ENCODE measurements around the gene THPO. TPM values are rescaled to one million over a fixed set of nuclear protein-coding genes. Genes with fewer than 3 reads are reported as not detected.

Gene THPO
- total RNA-seq, 4 donors from 2014 or later = 0.31 to 0.94 TPM; not detected in 2

GRCh38 chr3:184388936-184389230 is 10.9 kb upstream of the THPO start:
- Histone ChIP-seq H3K36me3 (peaks cover 0 to 30% of the 10 kb centered on the region in 2 donors), H3K9me3 (no peaks in the 10 kb centered on the region), H3K27ac (no peak overlapping the region), H3K27me3 (peaks cover 10% of the 10 kb centered on the region), H3K4me3 (no peak overlapping the region), H3K4me1 (no peaks in the 10 kb centered on the region)
- 71% methylated on average over 1 of the region's 8 CpGs; no CpG with 5 or more reads in 1 of the 2 donors for WGBS, 2 donors (ENCODE audit: low coverage in 1 of 2)
- TF ChIP-seq POLR2AphosphoS5 (IDR thresholded peaks at IDR 0.05) (no peak), POLR2A (IDR thresholded peaks at IDR 0.05) (no peak), CTCF (IDR thresholded peaks at IDR 0.05) (no peak), EP300 (IDR thresholded peaks at IDR 0.05) (no peak)
- no peak for ATAC-seq

- Histone ChIP-seq H3K4me3 (no peak overlapping the region), H3K27me3 (peaks cover 10% of the 10 kb centered on the region), H3K36me3 (peaks cover 0 to 31% of the 10 kb centered on the region in 2 donors), H3K27ac (no peak overlapping the region), H3K4me1 (no peaks in the 10 kb centered on the region), H3K9me3 (no peaks in the 10 kb centered on the region)
- WGBS, 2 donors (ENCODE audit: low coverage in 1 of 2) = 63 to 79% methylated on average over 4 of the region's 8 CpGs
- no peak for ATAC-seq
- TF ChIP-seq POLR2AphosphoS5 (IDR thresholded peaks at IDR 0.05) = no peak
- TF ChIP-seq POLR2A (IDR thresholded peaks at IDR 0.05) = no peak
- TF ChIP-seq CTCF (IDR thresholded peaks at IDR 0.05) = no peak
- no peak for TF ChIP-seq EP300 (IDR thresholded peaks at IDR 0.05)
These were observed 10.3 kb upstream of the THPO start for GRCh38 chr3:184388164-184388935.

- no peak overlapping the region for H3K27ac ChIP-seq
- H3K27me3 ChIP-seq = peaks cover 11% of the 10 kb centered on the region
- WGBS, 2 donors (ENCODE audit: low coverage in 1 of 2) = 80 to 93% methylated on average over 1 to 3 of the region's 12 CpGs
- H3K4me3 ChIP-seq = no peak overlapping the region
- no peaks in the 10 kb centered on the region for H3K4me1 ChIP-seq
- peaks cover 0 to 39% of the 10 kb centered on the region in 2 donors for H3K36me3 ChIP-seq
- no peak for ATAC-seq
- TF ChIP-seq EP300 (IDR thresholded peaks at IDR 0.05) = no peak
- H3K9me3 ChIP-seq = no peaks in the 10 kb centered on the region
These were observed 9.2 kb upstream of the THPO start for GRCh38 chr3:184387174-184387714.

GRCh38 chr3:184386047-184386806 is 8.2 kb upstream of the THPO start:
- Histone ChIP-seq H3K9me3 (no peaks in the 10 kb centered on the region), H3K36me3 (peaks cover 0 to 39% of the 10 kb centered on the region in 2 donors), H3K4me3 (no peak overlapping the region), H3K27ac (no peak overlapping the region), H3K27me3 (peaks cover 21% of the 10 kb centered on the region), H3K4me1 (peaks cover 0 to 7% (median 4%) of the 10 kb centered on the region in 3 donors)
- no peak for TF ChIP-seq POLR2A (IDR thresholded peaks at IDR 0.05)
- 60% methylated on average over 5 of the region's 37 CpGs; no CpG with 5 or more reads in 1 of the 2 donors for WGBS, 2 donors (ENCODE audit: low coverage in 1 of 2)
- ATAC-seq = no peak

GRCh38 chr3:184384856-184385422 is 6.9 kb upstream of the THPO start:
- Histone ChIP-seq H3K4me3 (no peak overlapping the region), H3K9me3 (no peaks in the 10 kb centered on the region), H3K27ac (no peak overlapping the region), H3K4me1 (peaks cover 0 to 18% (median 11%) of the 10 kb centered on the region in 3 donors), H3K36me3 (peaks cover 0 to 39% of the 10 kb centered on the region in 2 donors), H3K27me3 (peaks cover 32% of the 10 kb centered on the region)
- no peak for ATAC-seq
- WGBS, 2 donors (ENCODE audit: low coverage in 1 of 2) = no CpG with 5 or more reads among the region's 8 CpGs
- no peak for TF ChIP-seq CTCF (IDR thresholded peaks at IDR 0.05)
- TF ChIP-seq POLR2A (IDR thresholded peaks at IDR 0.05) = no peak
- TF ChIP-seq EP300 (IDR thresholded peaks at IDR 0.05) = no peak
- TF ChIP-seq POLR2AphosphoS5 (IDR thresholded peaks at IDR 0.05) = no peak

All from gastroesophageal sphincter (tissue), 4 donors.